GM12872 (cell line): ENCODE results near the gene NOD1.

Experiments
- TF ChIP-seq, protein P1 (sequence below): IDR thresholded peaks from 3 replicates; pipeline ENCODE4 v1.5.1; 2011; ENCODE audit warnings: low read depth, mild to moderate bottlenecking, low read length, moderate library complexity; ENCODE audit not compliant: insufficient read depth

NOD1 gene

DNA sequence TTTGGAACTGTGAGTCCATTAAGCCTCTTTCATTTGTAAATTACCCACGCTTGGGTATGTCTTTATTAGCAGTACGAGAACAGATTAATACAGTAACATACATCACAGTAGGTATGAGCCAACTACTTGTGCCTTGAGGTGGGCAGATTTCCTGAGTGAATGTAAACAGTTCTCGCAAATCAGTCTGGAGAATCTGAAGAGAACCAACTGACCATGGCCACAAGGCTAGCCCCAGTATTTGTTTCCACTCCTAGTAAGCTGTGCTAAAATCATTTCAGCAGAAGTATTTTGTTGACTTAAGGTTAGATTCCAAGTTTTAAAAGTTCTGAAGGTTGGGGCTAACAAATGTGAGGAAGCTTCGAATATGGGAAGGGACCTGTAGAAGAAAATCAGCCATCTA, 82.9 kb downstream of the NOD1 start:
- TF ChIP-seq, protein P1, sequence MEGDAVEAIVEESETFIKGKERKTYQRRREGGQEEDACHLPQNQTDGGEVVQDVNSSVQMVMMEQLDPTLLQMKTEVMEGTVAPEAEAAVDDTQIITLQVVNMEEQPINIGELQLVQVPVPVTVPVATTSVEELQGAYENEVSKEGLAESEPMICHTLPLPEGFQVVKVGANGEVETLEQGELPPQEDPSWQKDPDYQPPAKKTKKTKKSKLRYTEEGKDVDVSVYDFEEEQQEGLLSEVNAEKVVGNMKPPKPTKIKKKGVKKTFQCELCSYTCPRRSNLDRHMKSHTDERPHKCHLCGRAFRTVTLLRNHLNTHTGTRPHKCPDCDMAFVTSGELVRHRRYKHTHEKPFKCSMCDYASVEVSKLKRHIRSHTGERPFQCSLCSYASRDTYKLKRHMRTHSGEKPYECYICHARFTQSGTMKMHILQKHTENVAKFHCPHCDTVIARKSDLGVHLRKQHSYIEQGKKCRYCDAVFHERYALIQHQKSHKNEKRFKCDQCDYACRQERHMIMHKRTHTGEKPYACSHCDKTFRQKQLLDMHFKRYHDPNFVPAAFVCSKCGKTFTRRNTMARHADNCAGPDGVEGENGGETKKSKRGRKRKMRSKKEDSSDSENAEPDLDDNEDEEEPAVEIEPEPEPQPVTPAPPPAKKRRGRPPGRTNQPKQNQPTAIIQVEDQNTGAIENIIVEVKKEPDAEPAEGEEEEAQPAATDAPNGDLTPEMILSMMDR: no peak

DNA sequence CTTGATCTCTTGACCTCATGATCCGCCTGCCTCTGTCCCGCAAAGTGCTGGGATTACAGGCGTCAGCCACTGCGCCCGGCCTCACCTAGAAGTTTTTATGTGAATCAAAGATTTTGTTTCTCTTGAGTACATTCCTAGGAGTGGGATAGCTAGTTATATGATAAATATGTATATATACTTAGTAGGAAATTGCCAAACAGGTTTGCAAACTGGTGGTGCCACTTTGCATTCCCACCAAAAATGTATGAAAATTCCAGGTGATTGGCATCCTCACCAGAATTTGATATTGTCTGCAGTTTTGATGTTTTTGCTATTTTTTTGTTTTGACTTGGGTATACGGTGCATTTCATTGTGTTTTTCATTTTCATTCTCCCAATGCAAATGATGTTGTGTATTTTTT, 86.8 kb downstream of the NOD1 start:
- TF ChIP-seq, protein P1: no peak

DNA sequence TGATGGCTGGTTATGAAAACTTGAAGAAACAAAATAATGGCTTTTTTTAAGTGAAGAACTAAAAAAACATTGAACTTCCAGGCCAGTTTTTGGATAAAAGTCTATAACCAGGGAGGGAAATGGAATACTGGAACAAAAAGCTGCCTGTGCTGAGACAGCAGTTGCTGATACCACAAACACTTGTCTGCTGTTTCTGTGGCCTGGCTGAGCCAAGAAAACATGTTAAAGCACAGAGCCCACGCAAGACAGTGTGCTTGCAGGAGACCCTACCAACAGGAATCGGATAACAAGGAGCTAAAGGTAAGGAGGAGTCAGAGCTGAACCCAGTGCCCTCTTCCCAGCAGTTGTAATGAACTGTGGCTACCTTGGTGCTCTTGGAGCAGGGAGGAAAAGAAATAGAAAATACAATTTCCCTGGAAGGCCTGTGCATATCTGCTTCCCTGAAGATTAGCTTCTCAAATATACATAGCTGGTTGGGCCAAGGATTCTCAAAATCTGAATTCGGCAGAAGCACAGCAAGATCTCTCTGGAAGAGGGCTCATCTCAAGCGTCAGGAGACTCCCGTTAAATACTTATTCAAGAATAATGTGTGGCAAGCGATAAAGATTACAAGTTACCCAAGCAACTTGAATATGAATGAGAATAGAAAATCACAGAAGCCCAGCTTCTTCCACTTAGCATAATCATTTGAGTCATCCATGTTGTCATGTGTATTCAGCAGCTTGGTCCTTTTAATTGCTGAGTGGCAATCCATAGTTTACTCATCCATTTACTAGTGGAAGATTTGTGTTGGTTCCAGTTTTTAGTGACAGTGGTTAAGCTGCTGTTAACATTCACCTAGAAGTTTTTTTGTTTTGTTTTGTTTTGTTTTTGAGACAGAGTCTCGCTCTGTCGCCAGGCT, 87.6 kb downstream of the NOD1 start:
- TF ChIP-seq, protein P1: no peak

DNA sequence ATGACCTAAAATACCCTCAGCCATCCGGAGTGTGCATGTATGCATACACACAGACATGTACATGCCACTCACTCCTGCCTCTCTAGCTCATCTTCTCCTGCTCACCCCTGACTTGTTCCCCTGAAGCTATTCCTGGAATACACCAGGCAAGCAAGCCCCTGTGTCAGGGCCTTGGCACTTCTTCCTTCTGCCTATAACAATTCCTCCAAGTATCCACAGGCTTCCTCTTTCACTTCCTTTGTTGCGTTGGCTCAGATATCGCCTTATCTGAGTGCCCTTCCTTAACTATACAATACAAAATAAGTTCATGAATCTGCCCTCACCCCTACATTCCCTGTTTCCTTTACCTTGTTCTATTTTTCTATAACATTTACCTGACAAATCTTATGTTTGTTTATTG, 88.8 kb downstream of the NOD1 start:
- TF ChIP-seq, protein P1: no peak

DNA sequence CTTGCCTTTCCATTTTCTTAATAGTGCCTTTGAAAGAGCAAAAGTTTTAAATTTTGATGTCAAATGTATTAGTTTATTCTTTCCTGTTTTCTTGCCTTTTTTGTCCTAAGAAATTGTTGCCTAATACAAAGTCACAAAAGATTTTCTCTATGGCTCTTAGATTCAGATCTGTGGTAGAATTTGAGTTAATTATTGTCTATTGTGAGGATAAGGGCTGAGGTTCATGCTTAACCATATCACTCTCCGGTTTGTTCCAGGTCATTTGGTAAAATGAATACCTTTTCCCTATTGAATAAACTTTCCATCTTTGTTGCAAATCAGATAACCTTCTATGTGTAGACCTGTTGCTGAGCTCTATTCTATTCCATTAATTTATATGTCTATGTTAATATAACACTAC, 96.0 kb downstream of the NOD1 start:
- TF ChIP-seq, protein P1: no peak

DNA sequence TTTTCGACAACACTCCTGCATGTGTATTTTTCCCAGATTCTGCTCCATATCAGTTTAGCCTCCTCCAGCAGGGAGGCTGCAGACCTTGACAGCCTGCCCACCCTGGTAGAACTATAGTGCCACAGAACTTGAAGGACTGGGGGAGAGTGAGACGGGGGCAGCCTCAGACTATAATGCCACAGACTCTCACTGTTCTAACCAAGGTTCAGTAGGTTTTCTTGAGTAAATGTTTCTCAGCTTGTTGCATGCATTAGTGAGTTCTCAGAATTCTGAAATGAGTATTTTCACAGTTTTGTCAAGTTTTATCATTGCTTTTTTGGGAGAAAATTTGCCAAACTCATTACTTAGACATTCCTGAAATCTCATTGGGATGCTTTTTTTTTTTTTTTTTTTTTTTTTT, 98.3 kb downstream of the NOD1 start:
- TF ChIP-seq, protein P1: no peak

DNA sequence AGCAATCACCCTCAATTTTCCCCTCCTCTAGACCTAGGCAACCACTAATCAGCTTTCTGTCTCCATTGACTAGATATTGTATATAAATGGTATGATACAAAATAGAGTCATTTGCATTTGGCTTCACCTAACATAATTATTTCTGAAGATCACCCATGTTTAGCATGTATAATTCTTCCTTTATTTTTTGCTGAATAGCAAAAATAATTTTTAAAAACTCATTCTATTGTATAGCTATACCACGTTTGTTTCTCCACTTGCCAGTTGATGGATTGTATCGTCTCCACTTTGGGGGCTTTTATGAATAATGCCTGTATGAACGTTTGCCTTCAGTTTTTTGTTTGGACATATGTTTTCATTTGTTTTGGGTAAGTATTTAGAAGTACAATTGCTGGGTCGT, 98.8 kb downstream of the NOD1 start:
- TF ChIP-seq, protein P1: no peak

DNA sequence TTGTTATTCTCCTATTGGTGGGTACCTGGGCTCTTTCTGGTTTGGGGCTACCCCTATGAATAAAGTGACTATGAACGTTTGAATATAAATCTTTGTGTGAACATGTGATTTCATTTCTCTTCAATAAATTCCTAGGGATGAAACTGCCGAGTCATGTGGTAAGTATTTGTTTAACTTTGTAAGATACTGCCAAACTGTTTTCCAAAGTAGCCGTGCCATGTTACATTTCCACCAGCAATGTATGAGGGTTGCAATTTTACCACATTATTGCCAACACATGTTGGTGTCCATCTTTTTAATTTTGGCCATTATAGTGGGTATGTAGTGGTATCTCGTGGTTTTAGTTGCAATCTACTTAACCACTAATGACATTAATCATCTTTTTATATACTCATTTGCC, 99.5 kb downstream of the NOD1 start:
- TF ChIP-seq, protein P1: no peak
